ENCODE results near the gene ECM2. TPM values are rescaled to one million over a fixed set of nuclear protein-coding genes. Genes with fewer than 3 reads are reported as not detected.

Gene ECM2
- total RNA-seq, 2 donors from 2014 or later = 1.8 to 3.2 TPM

- Mint-ChIP-seq H3K4me1 (peaks cover 8% of the 10 kb centered on the region), H3K4me3 (no peak overlapping the region), H3K27me3 (ENCODE audit: insufficient read depth) (no peaks in the 10 kb centered on the region), H3K9me3 (no peaks in the 10 kb centered on the region), H3K27ac (no peak overlapping the region), H3K36me3 (ENCODE audit: low read depth) (no peaks in the 10 kb centered on the region)
- no peaks in the 10 kb centered on the region for H3K4me1 ChIP-seq (ENCODE audit: control insufficient read depth, insufficient read depth, low read length)
- H3K4me3 ChIP-seq (ENCODE audit: low read length) = no peak overlapping the region
- no peaks in the 10 kb centered on the region for H3K27me3 ChIP-seq (ENCODE audit: control insufficient read depth, insufficient read depth, low read length, poor library complexity, severe bottlenecking)
- TF ChIP-seq CTCF (conservative IDR thresholded peaks at IDR 0.05) = no peak
- DNase-seq = no peak
- no peaks in the 10 kb centered on the region for H3K36me3 ChIP-seq (ENCODE audit: control insufficient read depth, insufficient read depth, low read length)
- H3K27ac ChIP-seq (ENCODE audit: low read depth, low read length) = no peak overlapping the region
- H3K9me3 ChIP-seq (ENCODE audit: control insufficient read depth, low read length) = no peaks in the 10 kb centered on the region
- no peak overlapping the region for H3K9ac ChIP-seq (ENCODE audit: extremely low read depth, low read length, poor library complexity, severe bottlenecking)
These were observed 56.4 kb downstream of the ECM2 start for GRCh38 chr9:92479346-92479745.

- WGBS, 2 experiments (ENCODE audit: insufficient coverage in 1 of 2, insufficient read length in 1 of 2) = 91 to 100% methylated on average over 1 to 7 of the region's 7 CpGs
- H3K4me3 Mint-ChIP-seq = no peak overlapping the region
These were observed 57.0 kb downstream of the ECM2 start for GRCh38 chr9:92478783-92479182.

GRCh38 chr9:92476962-92477361 is 58.8 kb downstream of the ECM2 start:
- no peaks in the 10 kb centered on the region for H3K27me3 Mint-ChIP-seq (ENCODE audit: insufficient read depth)
- 82% methylated on average over 1 of the region's 1 CpG; no CpG with 5 or more reads in 1 of the 2 experiments for WGBS, 2 experiments (ENCODE audit: insufficient coverage in 1 of 2, insufficient read length in 1 of 2)

More at GRCh38 chr9:92478783-92479182, 57.0 kb downstream of the ECM2 start:
- H3K27ac ChIP-seq (ENCODE audit: low read depth, low read length) = no peak overlapping the region
- no peaks in the 10 kb centered on the region for H3K9me3 Mint-ChIP-seq
- no peak for TF ChIP-seq CTCF (conservative IDR thresholded peaks at IDR 0.05)
- no peak overlapping the region for H3K4me3 ChIP-seq (ENCODE audit: low read length)
- no peaks in the 10 kb centered on the region for H3K4me1 ChIP-seq (ENCODE audit: control insufficient read depth, insufficient read depth, low read length)
- no peaks in the 10 kb centered on the region for H3K27me3 Mint-ChIP-seq (ENCODE audit: insufficient read depth)
- no peaks in the 10 kb centered on the region for H3K36me3 Mint-ChIP-seq (ENCODE audit: low read depth)
- H3K36me3 ChIP-seq (ENCODE audit: control insufficient read depth, insufficient read depth, low read length) = no peaks in the 10 kb centered on the region
- H3K9ac ChIP-seq (ENCODE audit: extremely low read depth, low read length, poor library complexity, severe bottlenecking) = no peak overlapping the region
- no peaks in the 10 kb centered on the region for H3K27me3 ChIP-seq (ENCODE audit: control insufficient read depth, insufficient read depth, low read length, poor library complexity, severe bottlenecking)
- no peak for DNase-seq
- no peaks in the 10 kb centered on the region for H3K9me3 ChIP-seq (ENCODE audit: control insufficient read depth, low read length)
- no peak overlapping the region for H3K27ac Mint-ChIP-seq
- peaks cover 8% of the 10 kb centered on the region for H3K4me1 Mint-ChIP-seq

More at GRCh38 chr9:92476962-92477361, 58.8 kb downstream of the ECM2 start:
- Mint-ChIP-seq H3K9me3 (no peaks in the 10 kb centered on the region), H3K36me3 (ENCODE audit: low read depth) (no peaks in the 10 kb centered on the region), H3K4me3 (no peak overlapping the region), H3K27ac (no peak overlapping the region), H3K4me1 (peaks cover 8% of the 10 kb centered on the region)
- no peaks in the 10 kb centered on the region for H3K27me3 ChIP-seq (ENCODE audit: control insufficient read depth, insufficient read depth, low read length, poor library complexity, severe bottlenecking)
- no peaks in the 10 kb centered on the region for H3K9me3 ChIP-seq (ENCODE audit: control insufficient read depth, low read length)
- H3K27ac ChIP-seq (ENCODE audit: low read depth, low read length) = no peak overlapping the region
- no peak overlapping the region for H3K4me3 ChIP-seq (ENCODE audit: low read length)
- DNase-seq = no peak
- H3K36me3 ChIP-seq (ENCODE audit: control insufficient read depth, insufficient read depth, low read length) = no peaks in the 10 kb centered on the region
- H3K4me1 ChIP-seq (ENCODE audit: control insufficient read depth, insufficient read depth, low read length) = no peaks in the 10 kb centered on the region
- H3K9ac ChIP-seq (ENCODE audit: extremely low read depth, low read length, poor library complexity, severe bottlenecking) = no peak overlapping the region
- no peak for TF ChIP-seq CTCF (conservative IDR thresholded peaks at IDR 0.05)
